HEK293 (cell line): ENCODE data around the gene RPL10A.

Source experiments
- CTCF ChIA-PET: fragments of 350-600 bp; formaldehyde crosslinking; extraction: SDS; loops from one replicate; lab custom pipeline; 2021; ENCODE audit warnings: antibody characterized with exemption; lab: Yijun Ruan, JAX
- POLR2A ChIA-PET: fragments of 300-600 bp; formaldehyde crosslinking; extraction: SDS; loops from one replicate; lab custom pipeline; 2020; ENCODE audit warnings: antibody characterized with exemption, inconsistent platforms; lab: Yijun Ruan, JAX
- H3K27ac ChIP-seq: fragments of 200-500 bp; sonication (Bioruptor generic); 2 replicates; pipeline ENCODE4 v1.5.1; 2014; ENCODE audit warnings: low read depth, low read length, control low read depth, inconsistent platforms; ENCODE audit errors: extremely low read depth
- H3K36me3 ChIP-seq, 2 experiments: fragments of 200-500 bp in 1 of 2; sonication (Bioruptor generic) in 1 of 2; 1 replicate in 1 of 2; 2 replicates in 1 of 2; pipeline ENCODE4 v1.5.1; 2014 to 2017; ENCODE audit warnings: inconsistent platforms in 2 of 2, low read length in 2 of 2; ENCODE audit not compliant: control insufficient read depth in 2 of 2, insufficient read depth in 1 of 2
- H3K4me1 ChIP-seq: fragments of 200-500 bp; sonication (Bioruptor generic); 2 replicates; pipeline ENCODE4 v1.5.1; 2014; ENCODE audit warnings: mild to moderate bottlenecking, low read length, inconsistent platforms; ENCODE audit not compliant: control insufficient read depth, insufficient read depth
- H3K4me3 ChIP-seq: 2 replicates; pipeline ENCODE4 v1.5.1; 2011; ENCODE audit warnings: low read depth, mild to moderate bottlenecking, control low read depth, low read length, moderate library complexity
- H3K9me3 ChIP-seq: fragments of 200-500 bp; sonication (Bioruptor generic); 2 replicates; pipeline ENCODE4 v1.5.1; 2014; ENCODE audit warnings: low read depth, low read length, inconsistent platforms; ENCODE audit not compliant: control insufficient read depth, insufficient read depth
- FEZF1 ChIP-seq: fragments of 450-650 bp; formaldehyde crosslinking; IDR thresholded peaks from 2 replicates; pipeline ENCODE4 v1.5.1; 2016; ENCODE audit warnings: missing biosample characterization, missing genetic modification characterization
- GLIS2 ChIP-seq: fragments of 450-650 bp; formaldehyde crosslinking; IDR thresholded peaks from 2 replicates; pipeline ENCODE4 v1.5.1; 2016; ENCODE audit warnings: missing biosample characterization, missing genetic modification characterization
- KLF9 ChIP-seq: fragments of 450-650 bp; formaldehyde crosslinking; IDR thresholded peaks from 2 replicates; pipeline ENCODE4 v1.5.1; 2016; ENCODE audit warnings: missing biosample characterization, missing genetic modification characterization, low read depth
- MEIS1 ChIP-seq: sonication (generic); formaldehyde crosslinking; IDR thresholded peaks from 2 replicates; pipeline ENCODE4 v1.8.1; 2022; ENCODE audit warnings: missing genetic modification reagents, mild to moderate bottlenecking, borderline replicate concordance
- OVOL3 ChIP-seq: fragments of 450-650 bp; formaldehyde crosslinking; IDR thresholded peaks from 2 replicates; pipeline ENCODE4 v1.5.1; 2016; ENCODE audit warnings: missing biosample characterization, missing genetic modification characterization
- WT1 ChIP-seq: fragments of 450-650 bp; formaldehyde crosslinking; IDR thresholded peaks from 2 replicates; pipeline ENCODE4 v1.5.1; 2016; ENCODE audit warnings: missing biosample characterization, missing genetic modification characterization
- YY1 ChIP-seq: fragments of 450-650 bp; formaldehyde crosslinking; IDR thresholded peaks from 2 replicates; pipeline ENCODE4 v1.5.1; 2018; ENCODE audit warnings: missing biosample characterization, missing genetic modification characterization
- ZBTB11 ChIP-seq: fragments of 450-650 bp; formaldehyde crosslinking; conservative IDR thresholded peaks from 2 replicates; pipeline ENCODE4 v1.5.1; 2016; ENCODE audit warnings: low read depth, missing biosample characterization, missing genetic modification characterization
- ZBTB17 ChIP-seq: fragments of 450-650 bp; formaldehyde crosslinking; IDR thresholded peaks from 2 replicates; pipeline ENCODE4 v1.5.1; 2016; ENCODE audit warnings: missing biosample characterization, missing genetic modification characterization
- ZBTB44 ChIP-seq: fragments of 450-650 bp; IDR thresholded peaks from 2 replicates; pipeline ENCODE4 v1.5.1; 2018; ENCODE audit warnings: missing biosample characterization, mild to moderate bottlenecking, missing genetic modification characterization
- ZBTB48 ChIP-seq: fragments of 450-650 bp; formaldehyde crosslinking; IDR thresholded peaks from 2 replicates; pipeline ENCODE4 v1.5.1; 2016; ENCODE audit warnings: missing biosample characterization, missing genetic modification characterization
- ZBTB7A ChIP-seq: fragments of 450-650 bp; formaldehyde crosslinking; IDR thresholded peaks from 2 replicates; pipeline ENCODE4 v1.5.1; 2016; ENCODE audit warnings: low read depth, missing biosample characterization, missing genetic modification characterization
- ZBTB8A ChIP-seq: fragments of 450-650 bp; formaldehyde crosslinking; IDR thresholded peaks from 2 replicates; pipeline ENCODE4 v1.5.1; 2016; ENCODE audit warnings: missing biosample characterization, missing genetic modification characterization
- ZEB2 ChIP-seq: fragments of 450-650 bp; formaldehyde crosslinking; IDR thresholded peaks from 2 replicates; pipeline ENCODE4 v1.5.1; 2016; ENCODE audit warnings: missing biosample characterization, missing genetic modification characterization
- ZIC2 ChIP-seq: fragments of 450-650 bp; formaldehyde crosslinking; IDR thresholded peaks from 2 replicates; pipeline ENCODE4 v1.5.1; 2016; ENCODE audit warnings: missing biosample characterization, missing genetic modification characterization
- ZNF169 ChIP-seq: fragments of 450-650 bp; formaldehyde crosslinking; IDR thresholded peaks from 2 replicates; pipeline ENCODE4 v1.5.1; 2016; ENCODE audit warnings: missing biosample characterization, missing genetic modification characterization
- ZNF26 ChIP-seq: fragments of 450-650 bp; formaldehyde crosslinking; IDR thresholded peaks from 2 replicates; pipeline ENCODE4 v1.5.1; 2016; ENCODE audit warnings: missing biosample characterization, missing genetic modification characterization
- ZNF266 ChIP-seq: fragments of 450-650 bp; formaldehyde crosslinking; IDR thresholded peaks from 2 replicates; pipeline ENCODE4 v1.5.1; 2016; ENCODE audit warnings: missing biosample characterization, missing genetic modification characterization, low read depth
- ZNF302 ChIP-seq: fragments of 450-650 bp; formaldehyde crosslinking; IDR thresholded peaks from 2 replicates; pipeline ENCODE4 v1.5.1; 2016; ENCODE audit warnings: missing biosample characterization, missing genetic modification characterization, low read depth
- ZNF394 ChIP-seq: fragments of 450-650 bp; formaldehyde crosslinking; IDR thresholded peaks from 2 replicates; pipeline ENCODE4 v1.5.1; 2016; ENCODE audit warnings: missing biosample characterization, missing genetic modification characterization, mild to moderate bottlenecking, moderate library complexity, borderline replicate concordance
- ZNF626 ChIP-seq: fragments of 450-650 bp; sonication (Bioruptor Pico); formaldehyde crosslinking; IDR thresholded peaks from 2 replicates; pipeline ENCODE4 v1.5.1; 2018; ENCODE audit warnings: missing biosample characterization, missing genetic modification characterization, inconsistent platforms
- ZNF629 ChIP-seq: fragments of 450-650 bp; formaldehyde crosslinking; IDR thresholded peaks from 2 replicates; pipeline ENCODE4 v1.5.1; 2017; ENCODE audit warnings: missing biosample characterization, missing genetic modification characterization
- ZNF654 ChIP-seq: fragments of 450-650 bp; formaldehyde crosslinking; IDR thresholded peaks from 2 replicates; pipeline ENCODE4 v1.5.1; 2016; ENCODE audit warnings: low read depth, missing biosample characterization, missing genetic modification characterization
- ZNF658 ChIP-seq: fragments of 450-650 bp; formaldehyde crosslinking; IDR thresholded peaks from 2 replicates; pipeline ENCODE4; 2016; ENCODE audit warnings: missing biosample characterization, missing genetic modification characterization
- ZNF664 ChIP-seq: fragments of 450-650 bp; formaldehyde crosslinking; IDR thresholded peaks from 2 replicates; pipeline ENCODE4 v1.5.1; 2016; ENCODE audit warnings: missing biosample characterization, missing genetic modification characterization
- ZNF670 ChIP-seq: fragments of 450-650 bp; formaldehyde crosslinking; IDR thresholded peaks from 2 replicates; pipeline ENCODE4 v1.5.1; 2016; ENCODE audit warnings: missing biosample characterization, missing genetic modification characterization, low read depth
- ZNF791 ChIP-seq: fragments of 450-650 bp; formaldehyde crosslinking; IDR thresholded peaks from 2 replicates; pipeline ENCODE4 v1.5.1; 2016; ENCODE audit warnings: missing biosample characterization, missing genetic modification characterization
- TF ChIP-seq, protein P1 (sequence below): fragments of 450-650 bp; formaldehyde crosslinking; IDR thresholded peaks from 2 replicates; pipeline ENCODE4 v1.5.1; 2016; ENCODE audit warnings: missing biosample characterization, missing genetic modification characterization

The RPL10A gene

GRCh38 chr6:35494161-35494563 is 26.0 kb downstream of the RPL10A start:
- ChIA-PET POLR2A (interaction anchor here (4.3 kb wide), 1 partner anchor 26 kb away, joined by 24 read pairs; the partner anchor contains the start of gene RPL10A), CTCF (interaction anchor here (0.7 to 1.0 kb wide), 2 partner anchors 7 to 10 kb away, joined by 3 to 4 read pairs; no protein-coding TSS in a partner anchor)
- no peak overlapping the region for H3K27ac ChIP-seq
- TF ChIP-seq ZNF266 (tag by site-specific recombination) (no peak), ZNF658 (tag by site-specific recombination) (no peak), ZBTB7A (tag by site-specific recombination) (no peak), KLF9 (tag by site-specific recombination) (no peak), ZNF629 (tag by site-specific recombination) (no peak), ZBTB48 (tag by site-specific recombination) (peak; percentile 45; the same call in 1 of the 2 replicates), ZBTB17 (tag by site-specific recombination) (peak; percentile 73), OVOL3 (tag by site-specific recombination) (no peak), ZNF626 (tag by site-specific recombination) (no peak), ZNF664 (tag by site-specific recombination) (no peak), WT1 (tag by site-specific recombination) (no peak), ZNF302 (tag by site-specific recombination) (no peak), ZEB2 (tag by site-specific recombination) (no peak), ZNF791 (tag by site-specific recombination) (no peak), ZNF654 (tag by site-specific recombination) (no peak), ZBTB8A (0 out of 2 replicates have a peak, but pooled peaks have one; percentile 20), GLIS2 (tag by site-specific recombination) (peak; percentile 59), ZNF394 (tag by site-specific recombination) (no peak), ZBTB44 (no peak), ZNF670 (tag by site-specific recombination) (no peak), MEIS1 (CRISPR knock-in tag) (no peak)
- H3K36me3 ChIP-seq, result peaks cover 0 to 4% of the 10 kb centered on the region in 2 experiments; a peak in 1 of 3 replicates
- no peaks in the 10 kb centered on the region for H3K9me3 ChIP-seq
- peaks cover 17% of the 10 kb centered on the region for H3K4me1 ChIP-seq
- H3K4me3 ChIP-seq, result no peak overlapping the region

DNA sequence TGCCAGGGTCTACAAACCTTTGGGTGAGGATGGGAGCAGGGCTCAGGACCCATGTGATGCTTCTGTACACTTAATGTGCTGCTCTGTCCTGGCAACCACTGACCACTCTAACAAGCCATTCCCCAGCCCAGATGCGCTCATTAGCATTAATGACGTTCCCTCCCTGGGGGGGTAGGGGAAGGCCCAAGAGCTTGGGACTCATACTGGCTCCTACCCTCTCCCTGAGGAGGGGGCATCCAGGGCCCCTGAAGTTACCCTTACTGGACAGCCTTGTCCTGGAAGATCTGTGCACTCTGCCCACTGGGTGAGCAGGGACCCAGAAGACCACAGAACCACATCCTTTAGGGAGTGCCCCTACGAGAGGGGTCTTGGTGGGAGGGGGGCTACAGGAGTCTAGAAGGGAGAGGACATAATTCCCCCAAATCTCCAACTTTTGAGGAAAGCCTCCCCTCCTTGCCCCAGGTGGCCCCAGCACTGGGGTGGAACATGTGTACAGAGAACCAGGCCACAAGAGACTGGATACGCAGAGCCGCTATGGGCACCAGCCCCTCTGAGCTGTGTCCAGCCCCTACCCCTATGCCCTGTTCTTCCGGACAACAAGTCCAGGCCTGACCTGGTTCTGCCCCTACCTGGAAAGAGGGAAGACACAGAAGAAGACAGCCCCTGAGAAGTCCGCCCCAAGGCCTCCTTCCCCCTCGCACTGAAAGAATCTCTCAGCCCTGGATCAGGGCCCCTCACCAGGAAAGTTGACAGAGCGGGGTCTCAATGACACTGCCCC is 27.2 kb downstream of the RPL10A start:
- H3K27ac ChIP-seq, result no peak overlapping the region; the same call in 1 of the 2 replicates
- peaks cover 0 to 4% of the 10 kb centered on the region in 2 experiments; a peak in 1 of 3 replicates for H3K36me3 ChIP-seq
- no peaks in the 10 kb centered on the region for H3K9me3 ChIP-seq
- ChIA-PET CTCF (interaction anchor here (0.6 to 1.1 kb wide), 3 partner anchors 9 to 242 kb away, joined by 3 to 4 read pairs (median 3); partner anchors contain the start of gene ARMC12), POLR2A (interaction anchor here (0.6 to 4.3 kb wide), 7 partner anchors 8 to 175 kb away, joined by 3 to 40 read pairs (median 6); partner anchors contain the start of gene RPL10A)
- TF ChIP-seq ZBTB11 (tag by site-specific recombination) (no peak), ZIC2 (no peak), YY1 (tag by site-specific recombination) (no peak), ZNF169 (no peak), ZNF26 (no peak), FEZF1 (tag by site-specific recombination) (no peak)
- TF ChIP-seq, protein P1, sequence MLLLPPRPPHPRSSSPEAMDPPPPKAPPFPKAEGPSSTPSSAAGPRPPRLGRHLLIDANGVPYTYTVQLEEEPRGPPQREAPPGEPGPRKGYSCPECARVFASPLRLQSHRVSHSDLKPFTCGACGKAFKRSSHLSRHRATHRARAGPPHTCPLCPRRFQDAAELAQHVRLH (tag by site-specific recombination), result no peak
- H3K4me3 ChIP-seq, result peak overlapping the region; percentile 73
- H3K4me1 ChIP-seq, result peaks cover 12% of the 10 kb centered on the region
